ENCODE data around the gene RXRB.

Gene RXRB

GRCh38 chr6:33174784-33175183 is 25.7 kb downstream of the RXRB start:
- no peak for DNase-seq

GRCh38 chr6:33173535-33174180 is 26.8 kb downstream of the RXRB start:
- no peak for DNase-seq

- no peak for DNase-seq
Measured at GRCh38 chr6:33172688-33173534, 27.6 kb downstream of the RXRB start.

- no peak for DNase-seq
Measured at GRCh38 chr6:33171880-33172687, 28.4 kb downstream of the RXRB start.

- DNase-seq: no peak
Measured at GRCh38 chr6:33171016-33171879, 29.2 kb downstream of the RXRB start.

GRCh38 chr6:33170176-33171015 is 30.1 kb downstream of the RXRB start:
- DNase-seq: no peak

GRCh38 chr6:33169291-33170175 is 30.9 kb downstream of the RXRB start:
- no peak for DNase-seq

- no peak for DNase-seq
Measured at GRCh38 chr6:33168639-33169038, 31.8 kb downstream of the RXRB start.

GRCh38 chr6:33168284-33168601 is 32.2 kb downstream of the RXRB start:
- no peak for DNase-seq

GRCh38 chr6:33167374-33168283 is 32.8 kb downstream of the RXRB start:
- no peak for DNase-seq

GRCh38 chr6:33166811-33167210 is 33.7 kb downstream of the RXRB start:
- no peak for DNase-seq

- DNase-seq: no peak
Measured at GRCh38 chr6:33166363-33166762, 34.1 kb downstream of the RXRB start.

GRCh38 chr6:33165581-33166258 is 34.7 kb downstream of the RXRB start:
- no peak for DNase-seq

GRCh38 chr6:33164665-33165373 is 35.6 kb downstream of the RXRB start:
- no peak for DNase-seq

- DNase-seq: no peak
Measured at GRCh38 chr6:33164176-33164575, 36.3 kb downstream of the RXRB start.

- no peak for DNase-seq
Measured at GRCh38 chr6:33163540-33163939, 36.9 kb downstream of the RXRB start.

GRCh38 chr6:33161354-33162331 is 38.8 kb downstream of the RXRB start:
- peak; percentile 19 for DNase-seq

Measured in NCI-H526 treated with DMSO at 0.1 percent for 48 hours (cell line).